ENCODE results near the gene RPUSD4.

- no peak for TF ChIP-seq EZH2phosphoT487 (IDR thresholded peaks at IDR 0.05; ENCODE audit: insufficient read depth, low read depth)
- TF ChIP-seq EZH2 (IDR thresholded peaks at IDR 0.05; ENCODE audit: insufficient read depth, poor library complexity, severe bottlenecking): no peak
Measured at GRCh38 chr11:126165757-126166156, 45.7 kb downstream of the RPUSD4 start.
